GM21825 (cell line): ENCODE results near the gene GOLGA8B.
"Not testable (repeated sequence)": the region's sequence is repeated elsewhere in the genome, so short reads cannot be mapped to it uniquely, and the experiment has no call there.

Experiments used
- ATAC-seq: cut with Tn5 transposase; IDR thresholded peaks from one replicate; pipeline ENCODE4 v1.9.1; 2021; ENCODE audit warnings: mild to moderate bottlenecking, moderate library complexity; ENCODE audit not compliant: unreplicated experiment

The GOLGA8B gene

DNA sequence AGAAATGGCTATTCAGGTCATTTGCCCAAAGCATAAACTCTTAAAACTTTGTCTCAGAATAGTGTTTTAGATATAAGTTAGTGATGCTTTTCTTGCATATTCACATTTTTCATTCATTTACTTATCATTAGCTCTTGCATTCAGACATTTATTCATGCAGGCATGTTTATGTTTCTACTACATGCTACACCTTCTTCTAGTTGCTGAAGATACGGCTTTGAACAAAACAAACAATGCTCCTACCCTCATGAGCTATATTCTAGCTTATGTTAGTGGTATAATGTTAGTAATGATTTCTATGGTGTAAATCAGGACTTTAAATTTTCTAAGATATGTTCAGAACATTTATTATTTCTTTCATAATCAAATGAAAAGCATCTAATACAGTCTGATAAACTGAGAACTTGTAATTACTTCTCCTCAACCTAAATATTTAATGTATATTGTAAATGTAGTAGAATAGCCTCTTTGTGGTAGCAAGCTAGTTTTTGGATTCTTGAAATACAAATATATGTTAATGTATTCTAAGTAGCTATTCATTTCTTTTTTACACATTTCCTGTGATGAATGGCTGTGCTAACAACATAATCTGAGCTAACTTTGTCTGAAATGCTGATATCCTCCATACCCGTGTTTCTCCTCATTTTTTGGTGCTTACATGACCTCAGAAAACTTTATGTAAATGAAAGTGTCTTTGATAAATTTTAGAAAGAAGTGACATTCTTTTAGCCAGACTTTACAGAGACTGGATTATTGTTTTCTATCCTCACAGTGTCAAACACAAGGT lies 15.5 kb upstream of the GOLGA8B start:
- ATAC-seq: no peak

DNA sequence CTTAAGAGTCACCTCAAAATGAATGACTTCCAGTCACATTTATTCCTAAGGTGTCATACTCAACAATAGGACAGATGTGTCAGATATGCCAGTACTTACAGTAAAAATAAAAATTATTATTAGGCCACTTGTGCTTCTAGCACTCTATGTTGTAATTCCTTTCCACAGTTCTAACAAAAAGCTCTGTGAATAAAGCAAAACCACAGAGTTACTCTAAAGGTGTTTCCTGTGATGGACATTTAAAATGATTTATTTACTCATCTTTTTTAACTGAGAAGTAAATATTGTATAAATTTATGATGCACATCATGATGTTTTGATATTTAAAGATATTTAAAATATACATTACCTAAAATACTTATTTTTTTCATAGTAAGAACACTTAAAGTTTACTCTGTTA lies 13.9 kb upstream of the GOLGA8B start:
- ATAC-seq: no peak

DNA sequence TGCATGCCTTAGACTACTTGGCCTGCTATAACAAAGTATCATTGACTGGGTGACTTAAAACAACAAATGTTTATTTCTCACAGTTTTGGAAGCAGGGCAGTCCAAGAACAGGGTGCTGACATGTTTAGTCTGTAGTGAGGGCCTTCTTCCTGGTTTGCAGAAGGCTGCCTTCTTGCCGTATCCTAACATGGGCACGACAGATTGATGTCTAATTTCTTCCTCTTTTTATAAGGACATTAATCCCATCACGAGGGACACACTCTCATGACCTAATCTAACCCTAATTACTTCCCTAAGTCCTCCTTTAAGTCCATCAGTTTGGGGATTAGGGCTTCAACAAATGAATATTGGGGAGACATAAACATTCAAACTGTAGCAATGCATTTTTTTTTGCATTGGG lies 10.9 kb upstream of the GOLGA8B start:
- ATAC-seq: no peak

DNA sequence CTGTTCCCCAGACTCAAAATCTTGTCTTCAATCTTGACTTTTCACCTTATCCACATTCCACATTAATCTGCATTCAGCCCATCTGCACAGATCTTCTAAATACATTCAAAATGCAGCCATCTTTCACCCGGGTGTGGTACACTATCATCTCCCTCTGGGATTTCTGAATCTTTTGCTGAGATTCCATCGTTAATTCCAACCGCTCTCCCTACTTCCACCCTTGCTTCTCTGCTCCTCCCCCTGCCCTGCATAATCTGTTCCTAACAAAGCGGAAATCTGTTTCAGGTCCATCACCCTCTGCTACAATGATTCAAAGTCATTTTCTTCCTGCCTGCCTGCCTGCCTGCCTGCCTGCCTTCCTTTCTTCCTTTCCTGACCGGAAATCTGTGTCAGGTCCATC lies 7.9 kb upstream of the GOLGA8B start:
- no peak for ATAC-seq

DNA sequence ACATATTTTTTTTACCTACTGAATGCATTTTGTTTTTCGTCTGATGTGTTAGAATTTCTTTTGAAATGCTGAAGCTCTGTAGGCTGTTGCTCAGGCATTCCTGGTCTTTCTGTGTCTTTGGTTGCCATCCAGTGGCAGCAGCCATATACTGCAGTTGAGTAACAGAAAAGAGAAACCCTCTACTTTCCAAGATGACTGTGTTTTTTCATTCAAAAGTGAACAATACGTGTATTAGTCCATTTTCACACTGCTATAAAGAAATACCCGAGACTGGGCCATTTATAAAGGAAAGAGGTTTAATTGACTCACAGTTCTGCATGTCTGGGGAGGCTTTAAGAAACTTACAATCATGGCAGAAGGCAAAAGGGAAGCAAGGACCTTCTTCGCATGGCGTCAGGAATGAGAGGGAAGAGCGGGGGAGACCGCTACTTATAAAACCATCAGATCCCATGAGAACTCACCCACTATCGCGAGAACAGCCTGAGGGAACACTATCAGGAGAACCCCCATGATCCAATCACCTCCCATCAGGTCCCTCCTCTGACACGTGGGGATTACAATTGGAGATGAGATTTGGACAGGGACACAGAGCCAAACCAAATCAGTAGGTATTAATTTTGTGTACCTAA lies 4.7 kb upstream of the GOLGA8B start:
- ATAC-seq: no peak

DNA sequence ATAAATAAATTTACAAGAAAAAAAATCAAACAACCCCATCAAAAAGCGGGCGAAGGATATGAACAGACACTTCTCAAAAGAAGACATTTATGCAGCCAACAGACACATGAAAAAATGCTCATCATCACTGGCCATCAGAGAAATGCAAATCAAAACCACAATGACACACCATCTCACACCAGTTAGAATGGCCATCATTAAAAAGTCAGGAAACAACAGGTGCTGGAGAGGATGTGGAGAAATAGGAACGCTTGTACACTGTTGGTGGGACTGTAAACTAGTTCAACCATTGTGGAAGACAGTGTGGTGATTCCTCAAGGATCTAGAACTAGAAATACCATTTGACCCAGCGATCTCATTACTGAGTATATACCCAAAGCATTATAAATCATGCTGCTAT lies 2.5 kb upstream of the GOLGA8B start:
- not testable (repeated sequence) for ATAC-seq

DNA sequence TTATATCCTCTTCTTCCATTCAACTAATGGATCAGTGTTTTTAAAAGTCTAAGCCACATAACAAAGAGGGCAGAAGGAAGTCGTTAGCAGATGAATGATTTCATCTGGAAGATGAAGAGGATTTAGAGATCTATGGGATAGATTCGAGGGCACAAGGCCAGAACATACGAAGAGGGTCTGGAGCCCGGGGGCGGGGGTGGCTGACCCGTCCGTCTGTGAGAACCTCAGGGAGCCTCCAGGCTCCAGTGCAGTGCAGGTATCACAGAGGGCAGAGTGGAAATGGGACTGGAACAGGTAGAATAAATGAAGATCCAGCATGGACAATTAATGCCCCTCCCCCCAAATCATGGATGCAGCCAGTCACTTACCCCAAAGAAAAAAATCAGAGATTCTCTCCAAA lies 1.5 kb upstream of the GOLGA8B start:
- no peak for ATAC-seq

DNA sequence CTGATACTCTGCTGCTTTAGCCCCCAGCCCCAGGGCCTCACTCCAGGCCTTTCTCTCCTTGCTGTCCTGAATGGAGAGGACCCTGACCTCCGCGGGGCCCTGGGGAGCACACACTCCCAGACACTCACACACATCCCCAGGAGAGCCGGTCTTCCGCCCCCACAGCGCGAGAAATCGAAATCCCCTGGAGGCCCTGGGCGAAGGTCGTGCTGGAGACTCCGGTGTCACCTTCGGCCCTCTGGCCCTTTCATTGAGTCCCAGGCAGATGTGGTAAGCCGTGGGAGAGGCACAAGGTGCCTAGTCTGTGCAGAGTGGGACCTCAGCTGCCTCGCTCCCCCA lies 848 bp upstream of the GOLGA8B start:
- ATAC-seq: no peak

DNA sequence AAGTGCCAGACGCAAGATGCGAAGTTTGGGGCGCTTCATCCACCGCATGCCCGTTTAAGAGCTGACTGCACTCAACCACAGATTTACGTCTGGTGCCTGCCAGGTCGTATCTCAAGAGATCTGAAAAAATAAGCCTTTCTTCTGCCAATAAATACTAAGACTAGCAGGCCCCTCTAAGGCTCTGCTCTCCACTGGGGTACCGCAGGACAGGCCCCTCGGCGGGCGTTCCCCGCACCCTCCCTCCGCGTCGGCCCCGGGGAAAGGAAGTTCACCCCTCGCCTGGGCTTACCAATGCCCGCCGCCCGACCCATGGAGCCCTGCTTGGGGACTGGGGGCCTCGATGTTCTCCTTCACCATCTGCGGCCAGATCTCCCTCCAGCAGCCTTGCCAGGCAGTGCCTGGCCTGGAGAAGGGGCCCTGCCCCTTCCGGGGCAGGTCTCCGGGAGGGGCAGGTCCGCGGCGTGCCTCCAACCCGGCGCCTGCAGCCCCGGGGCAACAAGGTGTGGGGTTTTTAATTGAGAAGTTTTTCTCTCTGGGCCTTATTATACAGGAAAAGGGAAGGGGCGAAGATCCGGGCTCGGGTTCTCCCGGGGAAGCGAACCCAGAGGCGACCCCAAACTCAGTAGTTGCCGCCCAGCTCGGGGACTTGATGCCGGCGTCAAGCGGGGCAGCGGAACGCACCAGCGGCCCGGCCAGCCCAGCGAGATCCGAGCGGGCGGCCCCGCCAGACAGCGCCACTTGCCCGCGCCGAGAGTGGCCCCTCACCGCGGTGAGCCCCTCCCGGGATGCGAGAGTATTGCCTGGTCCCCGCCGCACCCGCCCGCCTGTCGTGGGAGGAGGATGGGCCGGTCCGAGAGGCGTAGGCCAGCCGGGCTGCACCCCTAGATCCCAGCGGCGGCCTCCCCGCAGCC lies 735 bp downstream of the GOLGA8B start:
- ATAC-seq: peak; percentile 46

DNA sequence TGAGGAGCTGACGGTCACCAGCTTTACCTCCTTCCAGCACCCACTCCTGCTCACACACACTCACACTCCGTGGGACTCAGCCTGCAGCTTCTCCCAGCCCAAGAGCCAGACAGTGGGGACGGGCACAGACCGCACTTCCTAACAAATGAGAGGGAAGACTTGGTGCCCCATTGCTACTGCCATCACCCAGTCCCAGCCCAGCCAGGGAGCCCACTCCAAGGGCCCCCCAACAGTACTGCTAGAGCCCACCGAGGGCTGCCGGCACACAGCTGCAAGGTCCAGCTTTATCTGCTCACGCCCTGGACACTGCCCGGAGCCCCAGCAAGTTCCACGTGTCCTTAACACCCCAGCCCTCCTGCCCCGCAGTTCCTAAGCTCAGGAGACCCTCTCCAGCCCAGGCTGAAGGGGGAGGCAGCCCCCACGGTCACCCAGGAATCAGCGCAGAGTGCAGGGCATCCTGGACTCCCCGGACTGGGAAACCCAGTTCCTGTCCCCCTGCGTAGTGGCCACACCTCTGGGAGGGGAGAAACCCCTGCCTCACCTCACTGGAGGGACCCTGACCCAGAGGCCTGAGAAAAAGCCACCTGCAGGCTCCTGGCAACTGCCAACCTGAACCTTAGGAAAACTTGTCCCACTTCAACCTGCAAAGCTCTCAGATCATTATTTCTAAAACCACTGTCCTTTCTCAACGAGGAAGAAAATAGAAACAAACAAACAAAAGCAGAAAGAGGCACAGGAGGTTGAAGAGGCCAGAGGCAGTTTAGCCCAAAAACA lies 1.6 kb downstream of the GOLGA8B start:
- not testable (repeated sequence) for ATAC-seq

DNA sequence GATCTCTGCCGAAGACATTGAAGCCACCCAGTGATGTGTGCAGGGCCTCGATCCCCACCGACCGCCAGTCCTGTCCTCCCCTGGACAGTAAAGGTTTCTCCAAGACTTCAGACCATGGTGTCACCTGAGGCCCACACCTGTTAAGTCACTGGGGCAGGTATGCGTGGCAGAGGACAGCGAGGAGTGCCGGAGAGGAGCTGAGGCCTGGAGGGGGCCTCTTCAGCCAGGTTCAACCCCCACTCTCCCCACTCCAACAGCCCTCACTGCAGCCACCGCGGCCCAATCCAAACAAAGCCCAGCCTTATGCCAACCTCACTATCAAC lies 2.4 kb downstream of the GOLGA8B start:
- no peak for ATAC-seq

DNA sequence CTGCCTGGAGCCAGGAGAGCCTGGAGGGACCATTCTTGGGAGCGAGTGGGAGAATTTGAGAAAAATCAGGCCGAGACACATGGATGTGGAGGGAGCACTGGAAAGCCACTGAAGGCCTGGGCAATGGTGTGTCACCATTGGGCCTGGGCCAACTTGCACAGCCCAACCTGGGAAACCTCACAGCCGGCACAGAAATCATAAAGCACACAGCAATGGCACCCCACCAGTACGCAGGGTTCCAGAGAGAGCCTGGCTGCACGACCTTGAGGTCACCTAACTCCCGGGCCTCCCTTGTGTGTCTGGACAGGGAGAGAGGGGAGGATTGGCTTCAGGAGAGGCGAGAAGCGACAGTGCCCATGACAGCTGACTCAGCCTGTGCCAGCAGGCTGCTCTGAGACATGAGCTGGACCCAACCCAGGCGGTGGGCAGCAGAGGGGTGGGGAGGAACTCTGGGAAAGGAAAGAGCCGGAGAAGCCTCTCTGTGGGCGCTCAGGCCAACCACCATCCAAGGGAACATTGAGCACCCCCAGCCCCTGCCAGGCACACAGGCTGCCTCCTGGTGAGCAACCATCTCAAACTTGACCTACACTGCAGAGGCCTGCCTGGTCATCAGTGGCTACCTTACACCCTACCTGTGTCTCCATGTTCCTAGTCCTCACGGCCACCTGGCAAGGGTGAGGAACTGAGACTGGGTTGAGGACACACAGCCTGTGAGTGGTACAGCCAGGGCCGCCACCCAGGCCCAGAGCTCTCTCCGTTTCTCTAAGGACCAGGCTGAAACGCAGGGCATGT lies 3.0 kb downstream of the GOLGA8B start:
- ATAC-seq: not testable (repeated sequence)

DNA sequence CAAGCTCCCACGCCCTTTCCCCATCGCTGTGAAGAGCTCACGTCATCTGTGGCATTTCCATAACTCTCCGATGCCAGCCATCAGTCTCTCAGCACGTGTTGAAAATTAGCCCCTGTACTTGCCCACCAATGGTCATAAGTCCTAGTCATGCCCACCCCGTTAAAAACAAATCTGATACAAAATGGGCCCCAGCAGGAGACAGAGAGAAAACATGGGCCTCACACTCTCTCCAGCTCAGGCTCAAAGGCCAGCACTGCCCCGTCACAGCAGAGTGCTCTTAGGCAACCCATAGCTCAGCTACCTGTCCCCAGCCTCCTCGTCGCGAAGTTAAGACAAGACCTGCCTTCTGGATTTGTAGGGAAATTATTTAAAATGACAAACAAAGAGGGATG lies 5.2 kb downstream of the GOLGA8B start:
- ATAC-seq: no peak

DNA sequence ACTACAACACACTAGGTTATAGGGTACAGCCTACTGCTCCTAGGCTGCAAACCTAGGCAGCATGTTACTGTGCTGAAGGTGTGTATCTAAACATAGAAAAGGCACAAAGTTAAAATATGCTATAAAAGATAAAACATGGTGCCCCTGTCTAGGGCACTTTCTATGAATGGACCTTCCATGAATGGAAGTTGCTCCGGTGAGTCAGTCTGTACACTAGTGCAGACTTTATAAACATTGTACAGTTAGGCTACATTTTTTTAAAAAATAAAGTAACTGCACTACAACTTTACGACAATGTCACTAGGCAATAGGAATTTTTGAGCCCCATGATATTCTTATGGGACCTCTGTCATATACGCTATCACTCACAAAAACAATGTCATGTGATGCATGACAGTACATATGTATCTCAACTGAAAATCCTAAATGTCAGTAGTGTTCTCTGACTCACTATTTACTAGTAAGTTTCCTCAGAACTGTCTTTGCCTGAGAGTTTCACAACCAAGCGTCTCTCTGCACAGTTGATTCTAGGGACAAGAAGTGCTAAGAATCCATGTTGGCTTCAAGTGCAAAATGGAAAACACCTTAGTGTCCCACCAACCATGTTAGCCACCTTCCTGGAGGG lies 5.7 kb downstream of the GOLGA8B start:
- not testable (repeated sequence) for ATAC-seq

DNA sequence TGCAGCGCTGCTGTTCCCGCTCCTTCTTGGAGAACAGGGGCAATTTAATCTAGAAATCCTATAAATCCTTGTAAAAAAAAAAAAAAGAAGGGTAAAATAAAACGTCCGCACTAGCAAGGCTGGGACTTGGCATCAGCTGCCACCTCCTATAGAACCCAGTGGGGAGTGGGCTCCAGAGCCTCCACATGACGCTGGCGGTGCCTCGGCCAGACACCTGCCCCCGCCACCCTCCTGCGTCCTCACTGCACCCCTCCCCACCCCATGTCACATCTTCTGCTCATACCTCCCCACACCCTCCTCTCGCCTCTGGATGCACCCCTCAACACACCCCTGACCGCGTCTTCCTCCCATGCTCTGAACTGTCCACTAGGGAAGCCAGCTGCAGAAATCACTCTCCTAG lies 8.4 kb downstream of the GOLGA8B start:
- not testable (repeated sequence) for ATAC-seq

DNA sequence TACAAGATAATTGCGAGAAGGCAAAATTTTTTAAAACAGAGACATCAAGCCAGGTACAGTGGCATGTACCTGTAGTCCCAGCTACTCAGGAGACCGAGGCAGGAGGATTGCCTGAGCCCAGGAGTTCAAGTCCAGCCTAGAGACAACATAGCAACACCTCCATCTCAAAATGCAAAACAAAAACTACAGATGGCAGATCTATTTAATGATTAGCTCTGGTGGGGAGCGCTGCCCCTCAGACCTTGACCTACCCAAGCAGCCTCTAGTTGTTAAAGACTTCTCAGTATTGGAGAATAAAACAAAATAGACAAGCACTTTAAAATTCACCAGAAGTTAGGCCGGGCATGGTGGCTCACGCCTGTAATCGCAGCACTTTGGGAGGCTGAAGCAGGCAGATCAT lies 10.5 kb downstream of the GOLGA8B start:
- not testable (repeated sequence) for ATAC-seq

DNA sequence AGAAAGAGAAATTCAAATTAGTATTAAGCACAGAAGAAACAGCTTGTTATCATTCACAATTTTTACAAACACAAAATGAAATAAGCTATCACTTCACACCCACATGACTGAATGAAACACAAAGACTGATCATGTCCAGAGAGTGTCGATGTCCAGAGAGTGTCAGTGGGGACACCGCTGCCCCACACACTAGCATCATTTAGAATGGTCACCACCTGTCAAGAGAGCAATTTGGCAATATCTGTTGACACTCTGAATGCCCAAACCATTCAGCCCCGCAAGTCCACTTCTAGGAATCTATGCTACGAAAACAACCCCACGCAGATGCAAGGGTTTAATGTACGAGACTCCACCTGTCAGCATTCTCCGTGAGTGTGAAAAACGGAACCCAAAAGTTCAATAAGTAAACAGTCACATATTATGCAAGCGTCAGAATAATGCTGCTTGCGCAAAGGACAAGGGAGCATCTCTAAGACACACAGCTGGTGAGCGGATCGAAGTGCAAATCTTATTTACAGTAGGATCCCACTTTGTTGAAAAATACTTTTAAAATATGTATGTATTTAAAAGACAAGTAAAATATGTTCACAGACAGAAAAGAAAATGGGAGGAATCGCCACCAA lies 11.3 kb downstream of the GOLGA8B start:
- not testable (repeated sequence) for ATAC-seq

DNA sequence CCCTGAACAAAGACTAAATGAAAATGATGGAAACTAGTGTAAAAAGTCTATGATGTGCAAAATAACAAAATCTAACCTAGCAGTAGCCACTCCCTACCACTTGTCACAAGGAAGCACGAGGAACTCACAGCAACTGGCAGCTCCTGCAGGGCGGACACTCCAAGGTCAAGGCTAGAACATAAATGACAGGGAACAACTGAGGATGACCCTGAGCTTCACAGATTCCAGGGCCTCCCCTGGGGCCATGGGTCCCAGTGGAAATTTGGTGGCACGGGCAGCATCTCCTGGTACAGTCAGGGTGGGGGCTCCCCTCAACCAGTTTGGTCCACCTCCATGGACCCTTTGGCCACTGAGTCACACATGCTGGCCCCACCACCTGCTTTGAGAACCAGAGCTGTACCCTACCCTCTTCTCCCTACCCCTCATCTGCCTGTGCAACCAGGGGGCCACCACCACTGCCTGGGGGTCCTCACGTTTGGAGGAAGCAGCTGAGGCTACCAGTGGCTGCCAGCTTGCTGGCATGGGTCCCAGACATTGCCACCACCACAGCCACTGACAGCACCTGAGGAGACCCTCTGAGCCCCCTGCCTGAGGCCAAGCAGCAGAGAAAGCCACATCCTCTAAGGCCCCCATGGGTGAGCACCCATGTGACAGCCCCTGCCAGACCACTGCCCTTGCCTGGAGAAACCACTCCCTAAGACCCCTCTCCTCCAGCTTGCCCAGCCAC lies 13.6 kb downstream of the GOLGA8B start:
- ATAC-seq: not testable (repeated sequence)

DNA sequence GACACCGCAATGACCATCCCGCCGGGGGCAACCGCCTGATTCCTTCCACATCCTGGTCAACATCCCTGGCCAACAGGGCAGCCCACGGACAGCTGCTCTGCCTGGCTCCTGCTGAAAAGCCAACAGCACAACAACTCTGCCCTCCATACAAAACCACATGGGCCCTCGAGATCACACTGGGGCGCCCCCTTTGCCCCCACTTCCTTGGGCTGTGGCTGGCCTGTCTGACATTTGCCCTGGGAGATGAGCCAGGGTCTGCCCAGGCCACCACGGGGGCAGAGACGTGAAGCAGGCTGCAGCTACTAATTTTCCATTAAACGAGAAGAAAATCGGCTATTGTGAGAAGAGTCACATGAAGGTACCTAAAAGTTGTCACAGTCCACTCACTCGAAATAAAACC lies 16.3 kb downstream of the GOLGA8B start:
- not testable (repeated sequence) for ATAC-seq
